Rectal smooth muscle tissue (tissue), 1 donor: Measurements from ENCODE around the gene SNX14.
"Not testable (repeated sequence)": the region's sequence is repeated elsewhere in the genome, so short reads cannot be mapped to it uniquely, and the experiment has no call there.

Experiments
- H3K27ac ChIP-seq: one replicate; pipeline ENCODE4 v1.7.0; 2013; ENCODE audit warnings: low read depth, low read length, inconsistent platforms
- H3K27me3 ChIP-seq: one replicate; pipeline ENCODE4 v1.7.0; 2013; ENCODE audit warnings: low read length; ENCODE audit not compliant: control insufficient read depth, insufficient read depth
- H3K36me3 ChIP-seq: one replicate; pipeline ENCODE4 v1.7.0; 2013; ENCODE audit warnings: low read length; ENCODE audit not compliant: control insufficient read depth, insufficient read depth
- H3K4me1 ChIP-seq: one replicate; pipeline ENCODE4 v1.7.0; 2013; ENCODE audit warnings: low read length; ENCODE audit not compliant: control insufficient read depth, insufficient read depth
- H3K4me3 ChIP-seq: one replicate; pipeline ENCODE4 v1.7.0; 2013; ENCODE audit warnings: low read length
- H3K9ac ChIP-seq: one replicate; pipeline ENCODE4 v1.7.0; 2013; ENCODE audit warnings: low read length

The SNX14 gene, protein sequence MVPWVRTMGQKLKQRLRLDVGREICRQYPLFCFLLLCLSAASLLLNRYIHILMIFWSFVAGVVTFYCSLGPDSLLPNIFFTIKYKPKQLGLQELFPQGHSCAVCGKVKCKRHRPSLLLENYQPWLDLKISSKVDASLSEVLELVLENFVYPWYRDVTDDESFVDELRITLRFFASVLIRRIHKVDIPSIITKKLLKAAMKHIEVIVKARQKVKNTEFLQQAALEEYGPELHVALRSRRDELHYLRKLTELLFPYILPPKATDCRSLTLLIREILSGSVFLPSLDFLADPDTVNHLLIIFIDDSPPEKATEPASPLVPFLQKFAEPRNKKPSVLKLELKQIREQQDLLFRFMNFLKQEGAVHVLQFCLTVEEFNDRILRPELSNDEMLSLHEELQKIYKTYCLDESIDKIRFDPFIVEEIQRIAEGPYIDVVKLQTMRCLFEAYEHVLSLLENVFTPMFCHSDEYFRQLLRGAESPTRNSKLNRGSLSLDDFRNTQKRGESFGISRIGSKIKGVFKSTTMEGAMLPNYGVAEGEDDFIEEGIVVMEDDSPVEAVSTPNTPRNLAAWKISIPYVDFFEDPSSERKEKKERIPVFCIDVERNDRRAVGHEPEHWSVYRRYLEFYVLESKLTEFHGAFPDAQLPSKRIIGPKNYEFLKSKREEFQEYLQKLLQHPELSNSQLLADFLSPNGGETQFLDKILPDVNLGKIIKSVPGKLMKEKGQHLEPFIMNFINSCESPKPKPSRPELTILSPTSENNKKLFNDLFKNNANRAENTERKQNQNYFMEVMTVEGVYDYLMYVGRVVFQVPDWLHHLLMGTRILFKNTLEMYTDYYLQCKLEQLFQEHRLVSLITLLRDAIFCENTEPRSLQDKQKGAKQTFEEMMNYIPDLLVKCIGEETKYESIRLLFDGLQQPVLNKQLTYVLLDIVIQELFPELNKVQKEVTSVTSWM

DNA sequence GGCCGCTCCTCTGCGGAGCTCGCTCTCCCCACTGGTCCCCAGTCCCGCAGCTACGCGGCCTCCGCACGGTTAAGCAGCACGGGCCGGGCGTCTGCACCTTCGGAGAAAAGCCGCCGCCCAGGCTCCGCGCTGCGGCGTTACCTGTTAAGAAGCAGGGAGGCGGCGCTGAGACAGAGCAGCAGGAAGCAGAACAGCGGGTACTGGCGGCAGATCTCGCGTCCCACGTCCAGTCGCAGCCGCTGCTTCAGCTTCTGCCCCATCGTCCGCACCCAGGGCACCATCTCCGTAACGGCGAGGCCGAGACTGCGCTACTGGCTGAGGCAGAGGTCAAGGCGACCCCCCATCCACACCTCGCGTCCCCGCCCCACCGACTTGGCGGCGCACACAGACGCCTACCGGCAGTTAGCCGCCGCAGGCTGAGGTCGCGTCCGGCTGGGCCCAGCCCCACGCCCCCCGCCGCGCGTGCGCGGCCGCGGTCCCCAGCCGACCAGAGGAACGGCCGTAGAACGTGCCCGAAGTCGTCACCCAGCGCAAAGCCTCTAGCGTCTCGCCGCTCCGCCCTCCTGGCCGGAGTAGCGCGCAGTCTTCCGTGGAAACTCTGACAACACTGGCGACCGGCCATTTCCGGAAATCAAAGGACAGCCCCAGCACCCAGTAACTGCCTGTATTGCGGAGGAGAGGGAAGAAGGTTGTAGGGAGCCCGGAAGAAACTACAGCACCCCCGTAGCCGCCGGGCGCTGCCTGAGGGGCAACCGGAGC lies at the start of gene SNX14:
Gene SNX14 (minus strand): TSS at position 421 of the 759 bp plus-strand sequence. CDS start 140 bp downstream, at position 281.
- Histone ChIP-seq H3K36me3 (no peaks in the 10 kb centered on the region), H3K27ac (peak within 1 kb of the TSS; percentile 92), H3K4me1 (no peaks in the 10 kb centered on the region), H3K27me3 (no peaks in the 10 kb centered on the region), H3K9ac (peak within 1 kb of the TSS; percentile 84), H3K4me3 (peak within 1 kb of the TSS; percentile 98)

DNA sequence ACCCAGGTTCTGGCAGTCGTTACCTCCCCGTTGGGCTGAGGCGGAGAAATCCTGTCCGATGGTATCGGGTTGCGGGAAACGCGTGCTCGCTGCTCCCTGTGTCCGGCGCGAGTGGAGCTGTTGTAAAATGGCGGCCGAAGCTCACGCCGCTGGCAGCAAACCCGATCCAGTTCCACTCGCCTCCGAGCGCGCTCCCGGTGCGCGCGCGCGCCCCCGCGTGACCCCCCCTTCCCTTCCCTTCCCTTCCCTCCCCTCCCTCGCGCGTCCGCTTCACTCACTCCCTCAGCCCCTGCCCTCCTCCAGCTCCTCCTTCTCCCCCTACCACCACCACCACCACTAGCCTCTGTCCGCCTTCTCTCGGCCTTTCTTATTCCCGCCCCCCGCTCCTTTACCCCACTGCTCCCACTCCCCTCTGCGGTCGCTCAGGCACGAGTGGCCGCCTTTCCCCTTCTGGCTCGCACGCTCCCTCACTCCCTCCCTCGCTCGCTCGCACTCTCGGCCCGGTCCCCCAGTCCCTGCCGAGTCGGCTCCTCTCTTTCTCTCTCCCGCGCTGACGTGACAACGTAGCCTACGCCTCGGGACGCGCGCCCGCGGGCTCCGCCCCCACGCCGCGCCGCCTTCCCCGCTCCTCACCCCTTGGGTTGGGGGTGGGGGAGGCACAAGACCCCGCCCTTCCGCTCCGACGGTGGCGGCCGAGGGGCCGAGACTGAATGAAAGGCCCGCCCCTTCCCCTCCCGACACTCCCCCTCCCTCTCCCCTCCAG lies 49.3 kb upstream of the SNX14 start, which contains the start of gene SYNCRIP:
Gene SYNCRIP (minus strand): TSS at position 113 of the 763 bp plus-strand sequence. CDS start 1,447 bp downstream, outside the sequence.
- Histone ChIP-seq H3K27me3 (no peaks in the 10 kb centered on the region), H3K27ac (peak within 1 kb of the TSS; percentile 99), H3K9ac (peak within 1 kb of the TSS; percentile 71), H3K4me3 (peak within 1 kb of the TSS; percentile 76), H3K36me3 (no peaks in the 10 kb centered on the region), H3K4me1 (peaks cover 13% of the 10 kb centered on the region)

DNA sequence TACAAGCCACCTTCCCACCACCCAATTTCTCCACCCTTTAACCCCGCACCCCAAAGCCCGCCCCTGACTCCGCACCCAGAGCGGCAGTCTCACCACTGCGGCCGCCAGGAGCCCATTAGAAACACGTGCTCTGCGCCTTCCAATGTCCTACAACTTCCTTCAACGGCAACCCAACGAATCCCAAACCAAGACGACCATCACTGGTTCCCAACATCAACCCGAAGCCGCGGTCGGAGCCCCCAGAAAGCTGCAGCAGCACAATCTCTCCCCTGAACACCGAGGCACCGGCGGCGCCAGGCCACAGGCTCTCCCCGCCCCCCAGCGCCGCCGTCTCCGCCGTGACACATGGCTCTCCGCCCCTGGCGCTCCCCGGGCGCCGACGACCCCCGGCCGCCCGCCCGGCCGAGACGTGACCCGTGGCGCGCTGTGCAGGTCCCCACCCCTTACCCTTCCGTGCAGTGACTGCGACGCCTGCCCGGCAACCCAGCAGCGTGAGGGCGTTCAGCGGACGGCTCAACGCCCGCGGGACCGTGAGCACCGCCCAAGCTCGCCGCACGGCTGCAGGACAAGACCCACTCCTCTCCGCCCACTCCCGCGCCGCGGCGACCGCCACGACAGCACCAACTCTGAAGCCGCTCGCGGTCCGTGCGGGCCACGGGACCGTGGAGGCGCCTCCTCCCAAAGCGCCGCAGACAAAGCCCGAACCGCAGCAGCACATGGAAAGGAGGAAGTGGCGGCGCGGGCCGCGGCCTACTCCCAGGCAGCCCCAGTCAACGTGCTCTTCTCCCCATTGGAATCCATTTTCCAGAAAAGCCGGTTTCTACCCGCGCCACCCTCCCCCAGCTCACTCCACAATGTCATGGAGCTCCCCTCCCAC lies 48.5 kb upstream of the SNX14 start:
- Histone ChIP-seq H3K4me1 (peaks cover 19% of the 10 kb centered on the region), H3K4me3 (peak overlapping the region; percentile 76), H3K27me3 (no peaks in the 10 kb centered on the region), H3K27ac (peak overlapping the region; percentile 99), H3K9ac (peak overlapping the region; percentile 71), H3K36me3 (peaks cover 5% of the 10 kb centered on the region)

DNA sequence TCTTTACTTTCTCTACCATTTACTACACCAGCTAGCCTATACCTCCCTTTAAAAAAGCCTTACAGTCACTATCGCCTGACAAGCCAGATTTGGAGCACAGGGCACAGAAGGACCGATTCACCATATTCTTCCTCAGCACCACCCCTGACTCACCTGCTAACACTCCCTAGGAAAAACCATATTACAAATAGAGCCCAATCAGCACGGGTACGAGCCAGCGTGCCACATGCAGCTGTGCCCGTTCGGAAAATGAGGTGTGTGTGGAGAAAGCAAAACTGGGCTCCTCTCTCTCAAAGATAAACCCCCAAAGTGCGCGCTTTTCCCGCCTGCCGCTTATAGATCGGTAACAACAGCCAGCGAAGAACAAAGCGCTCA lies 47.9 kb upstream of the SNX14 start:
- Histone ChIP-seq H3K27me3 (no peaks in the 10 kb centered on the region), H3K4me3 (peak overlapping the region; percentile 76), H3K4me1 (peaks cover 19% of the 10 kb centered on the region), H3K36me3 (peaks cover 10% of the 10 kb centered on the region), H3K9ac (peak overlapping the region; percentile 71), H3K27ac (peak overlapping the region; percentile 99)

DNA sequence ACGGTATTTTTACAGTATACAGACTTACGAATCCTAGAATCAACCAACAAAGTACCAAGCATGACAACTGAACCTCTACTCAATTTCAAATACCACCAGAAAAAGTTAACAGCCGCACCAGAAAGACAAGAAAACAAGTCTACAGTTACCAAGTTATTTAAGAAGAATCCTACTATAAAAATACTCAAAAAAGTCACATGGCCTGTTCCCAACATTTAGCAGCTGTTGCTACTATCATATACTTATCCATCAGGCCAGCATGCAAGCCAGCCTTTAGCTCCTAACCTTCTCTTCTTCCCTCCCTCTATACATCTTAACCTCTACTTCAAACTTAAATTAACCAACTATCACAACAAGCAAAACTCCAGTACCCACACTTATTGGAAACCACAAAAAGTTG lies 47.2 kb upstream of the SNX14 start:
- no peaks in the 10 kb centered on the region for H3K27me3 ChIP-seq
- no peak overlapping the region for H3K27ac ChIP-seq
- no peak overlapping the region for H3K9ac ChIP-seq
- peaks cover 12% of the 10 kb centered on the region for H3K36me3 ChIP-seq
- H3K4me1 ChIP-seq = peaks cover 19% of the 10 kb centered on the region
- H3K4me3 ChIP-seq = peak overlapping the region; percentile 7

DNA sequence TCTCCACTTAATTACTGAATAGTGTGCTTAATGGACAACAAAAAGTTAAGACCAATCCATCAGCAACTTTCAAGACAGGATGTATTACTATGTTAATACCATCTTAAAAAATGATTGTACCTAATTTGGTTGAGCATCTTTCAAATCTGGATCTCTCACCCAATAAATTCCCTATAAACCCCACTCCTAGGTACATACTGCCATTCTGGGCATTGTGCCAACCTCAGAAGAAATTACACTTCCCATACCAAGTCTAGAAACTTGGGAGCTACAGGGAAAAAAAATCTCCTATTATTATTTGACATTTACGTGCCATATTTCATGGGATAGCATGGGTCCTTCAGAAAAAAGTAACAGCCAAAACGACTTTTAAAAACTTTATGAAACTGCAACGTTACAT lies 43.9 kb upstream of the SNX14 start:
- Histone ChIP-seq H3K4me1 (peaks cover 19% of the 10 kb centered on the region), H3K27ac (no peak overlapping the region), H3K4me3 (no peak overlapping the region), H3K9ac (no peak overlapping the region), H3K27me3 (no peaks in the 10 kb centered on the region), H3K36me3 (peaks cover 18% of the 10 kb centered on the region)

DNA sequence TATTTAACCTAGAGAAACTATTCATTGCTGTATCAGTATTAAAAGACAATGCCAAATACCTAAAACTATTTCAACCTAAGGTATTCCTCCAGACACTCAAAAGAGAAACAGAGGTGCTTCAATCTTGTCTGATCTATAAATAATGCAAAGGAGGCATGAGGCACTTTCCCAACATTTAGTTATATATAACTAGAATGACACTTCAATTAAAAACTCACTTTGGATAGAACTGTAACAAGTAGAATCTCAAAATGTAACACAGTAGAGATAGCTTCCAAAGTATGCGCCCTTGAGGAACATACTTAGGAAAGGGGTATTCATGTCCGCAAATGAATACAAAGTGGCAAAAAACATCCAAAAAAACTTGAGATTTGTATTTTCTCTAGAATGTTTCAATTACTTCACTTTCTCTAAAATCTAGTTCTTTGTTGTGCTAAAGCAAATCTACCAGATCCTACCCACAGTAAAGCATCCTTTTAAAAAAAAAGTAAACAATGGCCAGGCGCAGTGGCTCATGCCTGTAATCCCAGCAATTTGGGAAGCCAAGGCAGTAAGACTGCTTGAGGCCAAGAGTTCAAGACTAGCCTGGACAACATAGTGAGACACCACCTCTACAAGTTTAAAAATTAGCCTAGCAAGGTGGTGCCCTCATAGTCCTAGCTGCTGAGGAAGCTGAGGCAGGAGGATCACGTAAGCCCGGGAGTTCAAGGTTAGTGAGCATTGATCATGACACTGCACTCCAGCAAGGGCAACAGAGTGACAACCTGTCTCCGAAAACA lies 38.7 kb upstream of the SNX14 start:
- Histone ChIP-seq H3K4me1 (peaks cover under 1% of the 10 kb centered on the region), H3K27ac (no peak overlapping the region)

DNA sequence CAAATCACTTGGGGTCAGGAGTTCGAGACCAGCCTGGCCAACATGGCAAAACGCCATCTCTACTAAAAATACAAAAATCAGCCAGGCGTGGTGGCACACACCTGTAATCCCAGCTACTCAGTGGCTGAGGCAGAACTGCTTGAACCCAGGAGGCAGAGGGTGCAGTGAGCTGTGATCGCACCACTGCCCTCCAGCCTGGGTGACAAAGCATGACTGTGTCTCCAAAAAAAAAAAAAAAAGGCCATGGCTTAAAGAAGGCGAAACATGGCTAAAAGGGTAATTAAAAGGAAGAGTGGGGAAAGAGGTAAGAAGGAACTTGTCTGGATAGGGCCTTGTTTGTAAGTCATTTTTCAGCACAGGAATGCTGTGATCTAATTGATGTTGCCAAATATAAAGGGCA lies 37.5 kb upstream of the SNX14 start:
- not testable (repeated sequence) for H3K4me3 ChIP-seq, H3K9ac ChIP-seq, H3K27me3 ChIP-seq, H3K4me1 ChIP-seq, H3K27ac ChIP-seq
- peaks cover 12% of the 10 kb centered on the region for H3K36me3 ChIP-seq

More for the DNA sequence above, 38.7 kb upstream of the SNX14 start:
- Histone ChIP-seq H3K27me3 (no peaks in the 10 kb centered on the region), H3K9ac (no peak overlapping the region), H3K36me3 (peaks cover 19% of the 10 kb centered on the region), H3K4me3 (no peak overlapping the region)

DNA sequence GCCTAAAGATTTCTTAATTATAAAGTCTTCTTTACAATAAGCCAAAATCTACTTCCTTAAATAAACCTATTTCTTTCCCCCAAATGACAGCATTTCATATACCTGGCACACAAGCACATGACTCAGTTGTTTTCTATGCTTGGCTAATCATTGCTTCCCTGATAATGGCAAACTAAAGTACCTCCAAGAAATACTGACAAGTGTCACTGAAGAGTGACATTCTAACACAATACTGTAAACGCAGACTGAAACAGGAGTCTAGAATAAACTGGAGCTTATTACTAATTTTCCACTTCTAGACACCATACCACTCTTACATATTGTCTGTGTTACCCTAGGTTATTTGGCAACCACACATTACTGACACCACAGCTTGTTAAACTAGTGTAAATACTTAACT lies 34.7 kb upstream of the SNX14 start:
- Histone ChIP-seq H3K9ac (no peak overlapping the region), H3K36me3 (peaks cover 15% of the 10 kb centered on the region), H3K4me1 (no peaks in the 10 kb centered on the region), H3K27ac (no peak overlapping the region), H3K27me3 (no peaks in the 10 kb centered on the region), H3K4me3 (no peak overlapping the region)

DNA sequence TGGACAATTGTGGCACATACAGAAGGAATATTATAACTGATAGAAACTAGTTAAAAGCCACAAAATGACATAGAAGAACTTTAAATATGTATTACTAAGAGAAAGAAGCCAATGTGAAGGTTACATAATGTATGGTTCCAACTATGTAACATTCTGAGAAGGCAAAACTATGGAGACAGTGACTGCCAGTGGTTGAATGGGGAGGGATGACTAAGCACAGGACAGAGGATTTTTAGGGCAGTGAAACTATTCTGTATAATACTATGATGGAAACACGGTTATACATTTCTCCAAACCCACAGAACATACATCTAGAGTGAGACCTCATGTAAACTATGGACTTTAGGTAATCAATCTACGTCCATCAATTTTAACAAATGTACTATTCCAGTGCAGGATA lies 26.6 kb upstream of the SNX14 start:
- Histone ChIP-seq H3K27ac (no peak overlapping the region), H3K36me3 (peaks cover 24% of the 10 kb centered on the region), H3K9ac (no peak overlapping the region)

More for the DNA sequence above, 26.6 kb upstream of the SNX14 start:
- Histone ChIP-seq H3K4me1 (no peaks in the 10 kb centered on the region), H3K4me3 (no peak overlapping the region), H3K27me3 (no peaks in the 10 kb centered on the region)
